ENCODE measurements around the gene TRPV5. TPM values are rescaled to one million over a fixed set of nuclear protein-coding genes. Genes with fewer than 3 reads are reported as not detected.

Gene TRPV5
- total and polyA plus RNA-seq, 2 of the 8 experiments (the other 6 are each of a cell fraction or from before 2014, with no cell fraction given): 0.03 TPM; not detected in 1

DNA sequence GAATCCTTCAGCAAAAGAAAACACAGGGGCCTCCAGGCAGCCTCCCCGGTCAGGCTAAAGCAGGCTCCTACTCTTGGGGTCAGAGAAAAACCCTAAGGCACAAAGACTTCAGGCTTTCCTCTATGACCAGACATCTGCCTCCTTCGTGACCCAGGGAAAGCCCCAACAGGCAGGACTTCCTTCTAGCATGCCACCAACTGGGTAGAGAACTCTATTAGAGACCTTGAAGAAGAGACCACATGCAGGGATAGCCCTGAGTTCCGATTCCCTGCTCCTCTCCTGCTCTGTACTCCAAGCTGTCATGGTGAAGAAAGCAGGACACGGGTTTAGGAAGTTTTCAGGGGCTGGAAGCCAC, 49.3 kb downstream of the TRPV5 start:
- Histone ChIP-seq H2BK20ac (ENCODE audit: low read length) (no peak overlapping the region), H3K23me2 (ENCODE audit: low read depth, low read length) (peaks cover 4% of the 10 kb centered on the region; the same call in 1 of the 2 replicates), H3K79me1 (ENCODE audit: low read depth, low read length) (no peaks in the 10 kb centered on the region), H3K23ac (ENCODE audit: insufficient read length) (no peak overlapping the region), H2AK5ac (ENCODE audit: low read depth, low read length) (no peak overlapping the region), H4K5ac (ENCODE audit: insufficient read length, low read depth, low read length) (no peak overlapping the region), H3K4ac (replicated peaks; ENCODE audit: insufficient read length, low read depth, low read length) (no peak overlapping the region), H3K56ac (replicated peaks; ENCODE audit: insufficient read length, low read depth, low read length) (no peak overlapping the region), H3K36me3 (ENCODE audit: control insufficient read depth in 2 of 4, insufficient read depth in 4 of 4, low read length in 3 of 4) (no peaks in the 10 kb centered on the region), H4K91ac (replicated peaks; ENCODE audit: insufficient read length, low read length) (no peak overlapping the region), H3K27me3 (replicated peaks in 1 of 4; ENCODE audit: control insufficient read depth in 3 of 4, extremely low read depth in 1 of 4, insufficient read depth in 3 of 4, low read length in 3 of 4) (0 out of 7 replicates have a peak, but pooled peaks cover 0 to 2% (median 0%) of the 10 kb centered on the region in 4 experiments), H3K14ac (ENCODE audit: insufficient read length) (no peak overlapping the region), H3K4me2 (ENCODE audit: insufficient read depth in 1 of 2, low read depth in 2 of 2, low read length in 2 of 2) (no peak overlapping the region), H3K27ac (ENCODE audit: low read depth, low read length) (no peak overlapping the region), H3K4me3 (ENCODE audit: extremely low read depth in 1 of 4, insufficient read depth in 2 of 4, low read depth in 3 of 4, low read length in 4 of 4) (no peak overlapping the region), H2BK12ac (ENCODE audit: low read depth, low read length) (no peak overlapping the region), H4K8ac (ENCODE audit: extremely low read depth, insufficient read depth, low read length) (no peak overlapping the region), H3K18ac (ENCODE audit: extremely low read depth, low read length) (no peak overlapping the region), H3K9me3 (ENCODE audit: insufficient read depth in 2 of 2, low read depth in 1 of 2, low read length in 1 of 2) (no peaks in the 10 kb centered on the region), H3K79me2 (ENCODE audit: control insufficient read depth in 1 of 2, insufficient read depth in 2 of 2, low read length in 2 of 2) (no peaks in the 10 kb centered on the region), H2BK5ac (ENCODE audit: low read depth, low read length) (no peak overlapping the region), H3K9ac (replicated peaks in 1 of 4; ENCODE audit: extremely low read depth in 1 of 4, low read depth in 3 of 4, low read length in 3 of 4) (no peak overlapping the region), H4K20me1 (replicated peaks in 1 of 2; ENCODE audit: control insufficient read depth in 1 of 2, insufficient read depth in 2 of 2, low read length in 2 of 2) (no peaks in the 10 kb centered on the region), H2BK120ac (replicated peaks; ENCODE audit: low read depth, low read length) (no peak overlapping the region), H2AFZ (ENCODE audit: low read length) (no peak overlapping the region), H3K4me1 (replicated peaks in 1 of 4; ENCODE audit: control insufficient read depth in 3 of 4, insufficient read depth in 4 of 4, low read length in 3 of 4) (peaks cover 0 to 10% (median 2%) of the 10 kb centered on the region in 4 experiments; a peak in 2 of 7 replicates), H2BK15ac (ENCODE audit: low read length) (no peak overlapping the region)
- TF ChIP-seq EP300 (IDR thresholded peaks at IDR 0.05; ENCODE audit: borderline replicate concordance in 1 of 2, low read depth in 2 of 2, low read length in 2 of 2) (no peak), TAF1 (IDR thresholded peaks at IDR 0.05; ENCODE audit: low read depth, low read length) (no peak), TBP (IDR thresholded peaks at IDR 0.05; ENCODE audit: low read depth, low read length) (no peak)
- TF ChIP-seq, protein P1, sequence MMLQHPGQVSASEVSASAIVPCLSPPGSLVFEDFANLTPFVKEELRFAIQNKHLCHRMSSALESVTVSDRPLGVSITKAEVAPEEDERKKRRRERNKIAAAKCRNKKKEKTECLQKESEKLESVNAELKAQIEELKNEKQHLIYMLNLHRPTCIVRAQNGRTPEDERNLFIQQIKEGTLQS (IDR thresholded peaks at IDR 0.05; ENCODE audit: insufficient read depth, low read depth, low read length): no peak
- FAIRE-seq: no peak
- WGBS, 2 experiments (ENCODE audit: extremely low coverage in 1 of 2, insufficient coverage in 1 of 2, insufficient read length in 1 of 2, insufficient replicate concordance in 2 of 2, low coverage in 1 of 2, low lambda C conversion rate in 2 of 2, missing lambda C conversion rate in 1 of 2): 96% methylated on average over 4 of the region's 4 CpGs; no CpG with 5 or more reads in 1 of the 2 experiments
- DNase-seq (ENCODE audit: low read depth in 1 of 2, low spot score in 2 of 2): no peak
- ChIA-PET CTCF (ENCODE audit: partially characterized antibody) (no interaction called here), POLR2A (ENCODE audit: partially characterized antibody) (no interaction called here)

Measured in H1 (cell line).